GM12878 (cell line): ENCODE results near the gene TRIM7. TPM values are rescaled to one million over a fixed set of nuclear protein-coding genes. Genes with fewer than 3 reads are reported as not detected.

ENCODE experiments used
- ATAC-seq: fragments of 200-7000 bp; cut with Tn5 transposase; 3 replicates; pipeline ENCODE4 v1.9.1; 2020; ENCODE audit warnings: mild to moderate bottlenecking, moderate library complexity
- BruUV-seq: library from RNA; stranded (reverse); fragments of 400-500 nt; replicated peaks from 2 replicates; lab custom pipeline; 2021; lab: Mats Ljungman, UMichigan
- CTCF ChIA-PET: fragments of 300-600 bp; sonication (Branson Sonifier 250); formaldehyde crosslinking; extraction: SDS; loops from one replicate; lab custom pipeline; 2021; ENCODE audit warnings: inconsistent platforms; lab: Yijun Ruan, JAX
- POLR2A ChIA-PET: fragments of 350-600 bp; formaldehyde crosslinking; extraction: SDS; loops from one replicate; lab custom pipeline; 2021; ENCODE audit warnings: inconsistent platforms; lab: Charles Lee
- RAD21 ChIA-PET: fragments of 300-600 bp; sonication (Branson Sonifier 250); formaldehyde crosslinking; loops from one replicate; lab custom pipeline; 2023; ENCODE audit warnings: antibody characterized with exemption; ENCODE audit not compliant: unreplicated experiment; lab: Charles Lee
- SMC1A ChIA-PET: fragments of 300-600 bp; sonication (Branson Sonifier 250); formaldehyde crosslinking; loops from one replicate; lab custom pipeline; 2023; ENCODE audit not compliant: unreplicated experiment, uncharacterized antibody; lab: Charles Lee
- DNase-seq: peaks from one replicate; pipeline ENCODE4 v3.0.0-alpha.2; 2011; ENCODE audit warnings: low read depth, low spot score
- FAIRE-seq: peaks from 3 replicates; lab custom pipeline; 2011; peaks lifted over from hg19 to GRCh38; lab: Jason Lieb, UNC
- H2AFZ ChIP-seq: 2 replicates; pipeline ENCODE4 v1.6.0; 2011; ENCODE audit warnings: low read depth, low read length, control low read depth; ENCODE audit not compliant: control insufficient read depth
- H3K27ac ChIP-seq: 2 replicates; pipeline ENCODE4 v1.5.1; 2011; ENCODE audit warnings: control low read depth; ENCODE audit not compliant: control insufficient read depth, insufficient read depth
- H3K27me3 ChIP-seq, 2 experiments: replicated peaks in 1 of 2; 2 replicates each; pipeline versions ENCODE4 v1.6.0 to v1.6.1; 2011; ENCODE audit warnings: low read length in 1 of 2; ENCODE audit not compliant: control insufficient read depth in 2 of 2, insufficient read depth in 2 of 2
- H3K36me3 ChIP-seq, 2 experiments: 2 replicates each; pipeline ENCODE4 v1.5.1; 2011; ENCODE audit warnings: low read length in 1 of 2; ENCODE audit not compliant: control insufficient read depth in 2 of 2, insufficient read depth in 2 of 2
- H3K4me1 ChIP-seq: 2 replicates; pipeline ENCODE4 v1.6.1; 2011; ENCODE audit warnings: mild to moderate bottlenecking, low read length, moderate library complexity, mixed read lengths; ENCODE audit not compliant: control insufficient read depth, insufficient read depth
- H3K4me2 ChIP-seq: 2 replicates; pipeline ENCODE4 v1.6.0; 2011; ENCODE audit warnings: control low read depth; ENCODE audit not compliant: control insufficient read depth, insufficient read depth
- H3K4me3 ChIP-seq: fragments of 200-600 bp; sonication (generic); 2 replicates; pipeline ENCODE4 v1.5.1; 2016
- H3K79me2 ChIP-seq: 2 replicates; pipeline ENCODE4 v1.6.0; 2011; ENCODE audit warnings: low read length; ENCODE audit not compliant: control insufficient read depth, insufficient read depth
- H3K9ac ChIP-seq: 2 replicates; pipeline ENCODE4 v1.8.0; 2011; ENCODE audit warnings: low read length, control low read depth, mixed read lengths; ENCODE audit not compliant: control insufficient read depth, insufficient read depth
- H3K9me3 ChIP-seq: replicated peaks from 3 replicates; pipeline ENCODE4 v1.5.1; 2011; ENCODE audit warnings: mild to moderate bottlenecking, low read length; ENCODE audit not compliant: control insufficient read depth, insufficient read depth
- H4K20me1 ChIP-seq: 2 replicates; pipeline ENCODE4 v1.6.0; 2011; ENCODE audit not compliant: control insufficient read depth, insufficient read depth
- ASH2L ChIP-seq: fragments of 300-600, 200-600 bp; sonication (generic); IDR thresholded peaks from 2 replicates; pipeline ENCODE4 v1.6.1; 2017; ENCODE audit warnings: low read depth, mild to moderate bottlenecking, borderline replicate concordance
- CHD4 ChIP-seq: fragments of 200-600 bp; sonication (generic); IDR thresholded peaks from 2 replicates; pipeline ENCODE4 v1.6.1; 2016; ENCODE audit warnings: mild to moderate bottlenecking
- ESRRA ChIP-seq: IDR thresholded peaks from 2 replicates; pipeline ENCODE4 v1.6.1; 2012; ENCODE audit warnings: mild to moderate bottlenecking, low read length, improper control_type of control experiment
- FOXK2 ChIP-seq: fragments of 450-650 bp; IDR thresholded peaks from 2 replicates; pipeline ENCODE4 v1.6.1; 2017; ENCODE audit warnings: mild to moderate bottlenecking, moderate library complexity
- HDAC2 ChIP-seq: fragments of 200-600 bp; sonication (generic); IDR thresholded peaks from 2 replicates; pipeline ENCODE4 v1.6.1; 2017
- HSF1 ChIP-seq: fragments of 150-350 bp; IDR thresholded peaks from 2 replicates; pipeline ENCODE4 v1.6.1; 2014; ENCODE audit warnings: mild to moderate bottlenecking, low read depth, low read length
- JUND ChIP-seq: IDR thresholded peaks from 2 replicates; pipeline ENCODE4 v1.6.1; 2012; ENCODE audit warnings: low read depth, mild to moderate bottlenecking, low read length, improper control_type of control experiment, moderate library complexity
- KAT2A ChIP-seq: conservative IDR thresholded peaks from 2 replicates; pipeline ENCODE4 v1.6.1; 2011; ENCODE audit warnings: low read depth, low read length; ENCODE audit not compliant: control insufficient read depth
- NBN ChIP-seq: fragments of 450-650 bp; IDR thresholded peaks from 2 replicates; pipeline ENCODE4 v1.6.1; 2016
- NRF1 ChIP-seq: conservative IDR thresholded peaks from 2 replicates; pipeline ENCODE4 v1.6.1; 2011; ENCODE audit warnings: mild to moderate bottlenecking, low read depth, low read length, improper control_type of control experiment
- SMARCA5 ChIP-seq: fragments of 450-650 bp; IDR thresholded peaks from 2 replicates; pipeline ENCODE4 v1.6.1; 2017; ENCODE audit warnings: mild to moderate bottlenecking
- SPI1 ChIP-seq: IDR thresholded peaks from 2 replicates; pipeline ENCODE4 v1.6.1; 2011; ENCODE audit warnings: low read depth, mild to moderate bottlenecking, low read length, moderate library complexity, borderline replicate concordance; ENCODE audit not compliant: insufficient read depth
- SREBF2 ChIP-seq: IDR thresholded peaks from 2 replicates; pipeline ENCODE4 v1.6.1; 2012; ENCODE audit warnings: mild to moderate bottlenecking, low read length
- STAT3 ChIP-seq: IDR thresholded peaks from 2 replicates; pipeline ENCODE4 v1.6.1; 2011; ENCODE audit warnings: low read depth, low read length, improper control_type of control experiment
- TBL1XR1 ChIP-seq: IDR thresholded peaks from 2 replicates; pipeline ENCODE4 v1.6.1; 2012; ENCODE audit warnings: low read depth, low read length, improper control_type of control experiment
- ZNF274 ChIP-seq: IDR thresholded peaks from one replicate; pipeline ENCODE4 v1.8.0; 2011; ENCODE audit not compliant: insufficient read length, insufficient read depth
- ZSCAN29 ChIP-seq: fragments of 450-650 bp; IDR thresholded peaks from 2 replicates; pipeline ENCODE4 v1.6.1; 2017; ENCODE audit warnings: mild to moderate bottlenecking, moderate library complexity
- WGBS: methylation state at CpG from one replicate; pipeline ENCODE4 v1.1.6; 2016; ENCODE audit warnings: low lambda C conversion rate; ENCODE audit not compliant: insufficient replicate concordance, insufficient coverage; ENCODE audit errors: missing lambda C conversion rate; 5-methylcytosine and 5-hydroxymethylcytosine counted together
- in situ Hi-C: fragments of 300-500 bp; cut with MboI; formaldehyde crosslinking; loops from 9 replicates; pipeline ENCODE4 v1.14.3; 2018; ENCODE audit warnings: mixed read lengths
- intact Hi-C: fragments of 100-400 bp; cut with micrococcal nuclease; formaldehyde crosslinking; loops from one replicate; pipeline ENCODE4 v1.14.2; 2022; ENCODE audit not compliant: unreplicated experiment
- polyA plus RNA-seq, 11 experiments: library from polyadenylated mRNA; depleted of rRNA in 4 of 11; unstranded in 6 of 11; stranded (reverse) in 5 of 11; fragments of >200 nt; fragmentation: Nextera tagmentation in 4 of 11; fragmentation: Illumina TruSeq in 1 of 11; extraction: Ambion mirVana in 4 of 11; extraction: Trizol in 1 of 11; gene quantifications; 1 replicate in 1 of 11; 2 replicates in 10 of 11; pipeline versions ENCODE4 v1.2.1 to v1.2.3, GENCODE V29; 2011 to 2016; ENCODE audit warnings: inconsistent platforms in 2 of 11, missing spikeins in 2 of 11, low read depth in 1 of 11
- total RNA-seq, 4 experiments: library from RNA; depleted of rRNA in 3 of 4; stranded (reverse); fragments of >200 nt in 3 of 4; fragmentation: Illumina TruSeq in 1 of 4; extraction: Trizol in 1 of 4; gene quantifications; 2 replicates each; pipeline versions ENCODE4 v1.2.1 to v1.2.3, GENCODE V29; 2013 to 2021
- TF ChIP-seq, protein P1 (sequence below): fragments of 450-650 bp; IDR thresholded peaks from 2 replicates; pipeline ENCODE4 v1.6.1; 2017; ENCODE audit warnings: low read depth, mild to moderate bottlenecking, moderate library complexity
- TF ChIP-seq, protein P2 (sequence below): fragments of 450-650 bp; IDR thresholded peaks from 2 replicates; pipeline ENCODE4 v1.6.1; 2017; ENCODE audit warnings: antibody characterized with exemption, mild to moderate bottlenecking, moderate library complexity

The TRIM7 gene
- total and polyA plus RNA-seq, 10 of the 15 experiments (the other 5 are each of a cell fraction or from before 2014, with no cell fraction given), result 0.02 to 1.6 (median 0.41) TPM

GRCh38 chr5:181188700-181189362 lies 16.2 kb downstream of the TRIM7 start:
- ATAC-seq, result peak; percentile 7
- Histone ChIP-seq H3K27me3 (no peaks in the 10 kb centered on the region), H2AFZ (peak overlapping the region; percentile 94), H3K79me2 (no peaks in the 10 kb centered on the region; the same call in 1 of the 2 replicates), H3K27ac (peak overlapping the region; percentile 84), H3K36me3 (no peaks in the 10 kb centered on the region), H3K9me3 (no peaks in the 10 kb centered on the region), H4K20me1 (no peaks in the 10 kb centered on the region), H3K4me2 (peak overlapping the region; percentile 89), H3K4me1 (peaks cover 10% of the 10 kb centered on the region), H3K4me3 (peak overlapping the region; percentile 95), H3K9ac (peak overlapping the region; percentile 86)
- ChIA-PET CTCF (interaction anchor here (0.7 to 7.6 kb wide), 11 partner anchors 10 to 385 kb away, joined by 3 to 96 read pairs (median 4); partner anchors contain the start of genes TRIM52 and TRIM7), RAD21 (interaction anchor here (1.0 to 6.9 kb wide), 9 partner anchors 9 to 73 kb away, joined by 3 to 72 read pairs (median 6); partner anchors contain the start of genes RACK1, TRIM41, TRIM52 and TRIM7), SMC1A (interaction anchor here (1.0 to 4.5 kb wide), 6 partner anchors 10 to 35 kb away, joined by 3 to 40 read pairs (median 6); partner anchors contain the start of gene TRIM7), POLR2A (interaction anchor here (0.7 to 4.4 kb wide), 12 partner anchors 10 to 636 kb away, joined by 3 to 20 read pairs (median 9); partner anchors contain the start of genes RACK1, TRIM41 and TRIM7)
- in situ Hi-C loops, result loop anchor here (10.0 kb wide), 1 partner anchor 66 kb away; no protein-coding TSS in a partner anchor
- 1% methylated on average over 34 of the region's 35 CpGs for WGBS
- peak; percentile 85 for DNase-seq
- BruUV-seq, result no TSS peak
- FAIRE-seq, result peak; percentile 65
- intact Hi-C loops, result loop anchor here (2.0 kb wide), 1 partner anchor 72 kb away; the partner anchor contains the start of gene TRIM52
- TF ChIP-seq TBL1XR1 (peak; percentile 90), ZNF274 (no peak), SMARCA5 (peak; percentile 88; the same call in 1 of the 2 replicates), SPI1 (no peak), HSF1 (no peak), HDAC2 (no peak), SREBF2 (peak; percentile 92), ZSCAN29 (peak; percentile 92), CHD4 (no peak), JUND (no peak), NBN (no peak; the same call in 1 of the 2 replicates), NRF1 (no peak), STAT3 (no peak), KAT2A (no peak), ESRRA (0 out of 2 replicates have a peak, but pooled peaks have one; percentile 51), FOXK2 (no peak), ASH2L (no peak; the same call in 1 of the 2 replicates)
- TF ChIP-seq, protein P1, sequence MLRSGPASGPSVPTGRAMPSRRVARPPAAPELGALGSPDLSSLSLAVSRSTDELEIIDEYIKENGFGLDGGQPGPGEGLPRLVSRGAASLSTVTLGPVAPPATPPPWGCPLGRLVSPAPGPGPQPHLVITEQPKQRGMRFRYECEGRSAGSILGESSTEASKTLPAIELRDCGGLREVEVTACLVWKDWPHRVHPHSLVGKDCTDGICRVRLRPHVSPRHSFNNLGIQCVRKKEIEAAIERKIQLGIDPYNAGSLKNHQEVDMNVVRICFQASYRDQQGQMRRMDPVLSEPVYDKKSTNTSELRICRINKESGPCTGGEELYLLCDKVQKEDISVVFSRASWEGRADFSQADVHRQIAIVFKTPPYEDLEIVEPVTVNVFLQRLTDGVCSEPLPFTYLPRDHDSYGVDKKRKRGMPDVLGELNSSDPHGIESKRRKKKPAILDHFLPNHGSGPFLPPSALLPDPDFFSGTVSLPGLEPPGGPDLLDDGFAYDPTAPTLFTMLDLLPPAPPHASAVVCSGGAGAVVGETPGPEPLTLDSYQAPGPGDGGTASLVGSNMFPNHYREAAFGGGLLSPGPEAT, result no peak
- TF ChIP-seq, protein P2, sequence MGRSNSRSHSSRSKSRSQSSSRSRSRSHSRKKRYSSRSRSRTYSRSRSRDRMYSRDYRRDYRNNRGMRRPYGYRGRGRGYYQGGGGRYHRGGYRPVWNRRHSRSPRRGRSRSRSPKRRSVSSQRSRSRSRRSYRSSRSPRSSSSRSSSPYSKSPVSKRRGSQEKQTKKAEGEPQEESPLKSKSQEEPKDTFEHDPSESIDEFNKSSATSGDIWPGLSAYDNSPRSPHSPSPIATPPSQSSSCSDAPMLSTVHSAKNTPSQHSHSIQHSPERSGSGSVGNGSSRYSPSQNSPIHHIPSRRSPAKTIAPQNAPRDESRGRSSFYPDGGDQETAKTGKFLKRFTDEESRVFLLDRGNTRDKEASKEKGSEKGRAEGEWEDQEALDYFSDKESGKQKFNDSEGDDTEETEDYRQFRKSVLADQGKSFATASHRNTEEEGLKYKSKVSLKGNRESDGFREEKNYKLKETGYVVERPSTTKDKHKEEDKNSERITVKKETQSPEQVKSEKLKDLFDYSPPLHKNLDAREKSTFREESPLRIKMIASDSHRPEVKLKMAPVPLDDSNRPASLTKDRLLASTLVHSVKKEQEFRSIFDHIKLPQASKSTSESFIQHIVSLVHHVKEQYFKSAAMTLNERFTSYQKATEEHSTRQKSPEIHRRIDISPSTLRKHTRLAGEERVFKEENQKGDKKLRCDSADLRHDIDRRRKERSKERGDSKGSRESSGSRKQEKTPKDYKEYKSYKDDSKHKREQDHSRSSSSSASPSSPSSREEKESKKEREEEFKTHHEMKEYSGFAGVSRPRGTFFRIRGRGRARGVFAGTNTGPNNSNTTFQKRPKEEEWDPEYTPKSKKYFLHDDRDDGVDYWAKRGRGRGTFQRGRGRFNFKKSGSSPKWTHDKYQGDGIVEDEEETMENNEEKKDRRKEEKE, result no peak
